ENCODE data around the gene SSNA1.

Gene SSNA1

GRCh38 chr9:137152844-137153405, 35.6 kb upstream of the SSNA1 start:
- no peak for FAIRE-seq
- DNase-seq (ENCODE audit: low spot score) = no peak

DNA sequence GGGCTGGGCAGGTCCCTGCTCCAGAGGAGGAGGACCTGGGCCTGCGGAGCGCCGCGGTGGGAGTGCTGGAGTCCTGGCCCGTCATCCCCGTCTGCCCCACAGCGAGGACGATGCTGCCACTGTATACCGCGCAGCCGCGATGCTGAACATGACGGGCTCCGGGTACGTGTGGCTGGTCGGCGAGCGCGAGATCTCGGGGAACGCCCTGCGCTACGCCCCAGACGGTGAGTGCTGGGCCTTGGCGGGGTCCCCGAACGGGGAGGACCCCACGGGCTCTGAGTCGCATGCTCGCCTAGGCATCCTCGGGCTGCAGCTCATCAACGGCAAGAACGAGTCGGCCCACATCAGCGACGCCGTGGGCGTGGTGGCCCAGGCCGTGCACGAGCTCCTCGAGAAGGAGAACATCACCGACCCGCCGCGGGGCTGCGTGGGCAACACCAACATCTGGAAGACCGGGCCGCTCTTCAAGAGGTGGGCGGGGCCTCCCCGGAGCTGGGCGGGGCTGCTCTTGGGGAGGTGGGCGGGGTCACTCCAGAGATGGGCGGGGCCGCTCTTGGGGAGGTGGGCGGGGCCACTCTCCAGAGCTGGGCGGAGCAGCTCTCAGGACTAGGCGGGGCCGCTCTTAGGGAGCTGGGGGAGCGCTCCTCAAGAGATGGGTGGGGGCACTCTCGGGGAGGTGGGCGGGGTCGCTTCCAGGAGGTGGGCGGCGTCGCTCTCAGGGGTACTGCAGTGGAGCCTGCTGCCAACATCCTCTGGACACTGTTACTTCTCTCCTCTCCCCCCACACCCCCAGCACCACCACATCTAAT, 31.7 kb upstream of the SSNA1 start:
- DNase-seq (ENCODE audit: low spot score) (no peak), FAIRE-seq (no peak)

DNA sequence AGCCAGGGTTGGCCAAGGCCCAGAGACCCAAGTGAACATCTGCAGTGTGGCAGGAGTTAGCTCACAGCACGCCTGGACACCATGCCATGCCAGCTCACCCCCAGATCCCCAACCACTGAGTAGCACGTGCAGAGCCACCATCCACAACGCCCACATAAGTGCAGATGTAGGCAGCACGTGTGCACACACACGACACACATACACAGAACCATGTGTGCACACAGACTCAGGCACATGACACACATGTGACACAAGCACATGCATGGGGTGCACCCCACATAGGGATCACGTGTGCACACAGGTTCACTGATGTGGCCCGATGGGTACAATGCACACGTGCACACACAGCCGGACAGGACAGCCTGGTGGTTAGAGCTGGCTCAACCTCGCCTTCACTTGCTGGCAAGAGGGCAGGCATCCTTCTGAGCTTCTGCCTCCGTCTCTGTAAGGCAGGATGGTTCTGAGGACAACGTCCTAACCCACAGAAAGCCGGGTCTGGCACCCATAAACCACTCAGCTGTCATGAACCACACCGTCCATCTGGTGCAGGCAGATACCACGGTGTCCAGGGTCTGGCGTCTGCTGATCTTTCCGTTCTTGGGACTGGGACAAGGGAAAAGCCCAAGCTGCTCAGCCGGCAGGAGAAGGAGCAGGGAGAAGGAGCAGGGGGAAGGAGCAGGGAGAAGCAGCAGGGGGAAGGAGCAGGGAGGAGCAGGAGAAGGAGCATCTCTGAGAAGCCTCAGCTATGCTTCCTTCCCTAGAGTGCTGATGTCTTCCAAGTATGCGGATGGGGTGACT, 30.7 kb upstream of the SSNA1 start:
- no peak for FAIRE-seq

GRCh38 chr9:137158625-137159024, 29.9 kb upstream of the SSNA1 start:
- DNase-seq (ENCODE audit: low spot score) (no peak), FAIRE-seq (no peak)

More for the DNA sequence above, 30.7 kb upstream of the SSNA1 start:
- no peak for DNase-seq (ENCODE audit: low spot score)

DNA sequence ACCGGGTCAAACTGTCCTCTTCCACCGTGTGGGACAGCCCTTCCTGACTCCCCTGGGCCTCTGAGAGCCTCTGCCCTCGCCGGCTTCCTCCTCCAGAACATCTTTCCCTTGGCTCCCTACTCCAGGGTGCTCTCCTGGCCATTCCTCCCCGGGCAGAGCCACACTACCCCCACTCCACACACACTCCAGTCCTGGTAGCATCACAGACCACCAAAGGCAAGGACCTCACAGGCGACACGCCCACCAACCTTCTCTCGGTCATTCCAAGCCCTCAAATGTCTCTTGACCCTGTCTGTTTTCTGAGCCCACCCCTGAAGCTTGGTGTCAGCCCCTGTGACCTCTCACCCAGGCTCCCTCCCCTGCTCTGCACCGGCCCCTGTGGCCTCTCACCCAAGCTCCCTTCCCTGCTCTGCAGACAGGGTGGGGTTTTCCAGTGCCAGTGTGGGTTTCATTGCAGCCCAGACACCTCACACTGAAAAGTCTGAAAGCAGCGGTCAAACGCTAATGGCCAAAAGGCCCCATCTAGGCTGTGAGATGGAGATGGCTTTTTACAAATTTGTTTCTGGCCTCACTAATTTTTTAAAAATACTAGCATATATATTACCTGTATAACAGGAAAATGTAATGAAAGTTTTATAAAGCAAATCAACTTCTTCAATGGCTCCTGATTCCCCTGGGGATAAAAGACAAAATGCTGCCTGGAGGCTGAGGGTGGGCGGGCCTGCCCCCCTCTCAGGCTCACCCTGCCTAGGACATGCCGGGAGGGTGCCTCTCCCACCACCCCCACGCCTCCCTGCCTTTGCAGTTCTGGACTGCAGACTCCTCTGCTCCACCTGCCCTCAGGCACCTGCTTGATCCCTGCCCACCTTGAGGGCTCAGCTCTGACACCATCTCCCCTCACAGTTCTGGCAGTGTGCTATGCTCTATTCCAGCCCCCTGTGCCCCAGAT, 29.1 kb upstream of the SSNA1 start:
- DNase-seq (ENCODE audit: low spot score) = no peak
- no peak for FAIRE-seq

DNA sequence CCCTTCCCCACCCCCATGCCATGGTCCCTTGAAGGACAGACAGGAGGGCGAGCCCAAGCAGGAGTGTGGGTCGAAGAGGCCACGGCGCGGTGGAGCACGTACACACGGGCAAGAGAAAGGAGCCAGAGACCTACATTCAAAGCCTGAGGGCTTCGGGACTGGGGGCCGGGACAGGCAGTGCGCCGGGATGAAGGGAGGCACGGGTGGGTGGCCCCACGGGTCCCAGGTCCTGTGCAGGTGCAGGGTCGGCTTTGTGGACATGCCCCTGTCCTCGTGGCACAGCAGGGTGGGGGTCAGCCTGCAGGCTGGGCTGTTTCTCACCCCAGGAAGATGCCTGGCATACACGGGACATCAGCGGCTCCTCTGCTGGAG, 28.4 kb upstream of the SSNA1 start:
- DNase-seq (ENCODE audit: low spot score) (no peak), FAIRE-seq (no peak)

GRCh38 chr9:137160716-137161557, 27.5 kb upstream of the SSNA1 start:
- no peak for FAIRE-seq

GRCh38 chr9:137161558-137162486, 26.7 kb upstream of the SSNA1 start:
- no peak for FAIRE-seq
- DNase-seq (ENCODE audit: low spot score) = no peak

More at GRCh38 chr9:137160716-137161557, 27.5 kb upstream of the SSNA1 start:
- no peak for DNase-seq (ENCODE audit: low spot score)

DNA sequence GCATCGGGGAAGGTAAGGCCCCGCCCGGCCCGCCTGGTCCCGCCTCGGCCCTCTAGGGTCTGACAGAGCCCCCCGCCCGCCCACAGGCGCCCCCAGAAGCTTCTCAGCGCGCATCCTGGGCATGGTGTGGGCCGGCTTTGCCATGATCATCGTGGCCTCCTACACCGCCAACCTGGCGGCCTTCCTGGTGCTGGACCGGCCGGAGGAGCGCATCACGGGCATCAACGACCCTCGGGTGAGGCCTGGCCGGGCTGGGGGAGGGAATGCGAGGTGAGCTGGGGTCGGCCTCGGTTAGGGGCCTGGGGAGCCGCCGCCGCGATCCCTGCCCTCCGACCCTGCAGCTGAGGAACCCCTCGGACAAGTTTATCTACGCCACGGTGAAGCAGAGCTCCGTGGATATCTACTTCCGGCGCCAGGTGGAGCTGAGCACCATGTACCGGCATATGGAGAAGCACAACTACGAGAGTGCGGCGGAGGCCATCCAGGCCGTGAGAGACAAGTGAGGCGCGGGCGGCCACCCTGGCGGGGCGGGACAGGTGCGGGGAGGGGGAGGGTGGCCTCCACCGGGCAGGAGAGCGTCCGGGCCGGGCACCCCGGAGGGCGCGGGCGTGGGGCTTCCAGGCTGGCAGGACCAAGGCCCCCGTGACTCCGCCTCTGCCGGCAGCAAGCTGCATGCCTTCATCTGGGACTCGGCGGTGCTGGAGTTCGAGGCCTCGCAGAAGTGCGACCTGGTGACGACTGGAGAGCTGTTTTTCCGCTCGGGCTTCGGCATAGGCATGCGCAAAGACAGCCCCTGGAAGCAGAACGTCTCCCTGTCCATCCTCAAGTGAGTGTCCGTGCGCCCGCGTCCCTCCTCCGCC, 25.7 kb upstream of the SSNA1 start:
- DNase-seq (ENCODE audit: low spot score) = no peak
- no peak for FAIRE-seq

DNA sequence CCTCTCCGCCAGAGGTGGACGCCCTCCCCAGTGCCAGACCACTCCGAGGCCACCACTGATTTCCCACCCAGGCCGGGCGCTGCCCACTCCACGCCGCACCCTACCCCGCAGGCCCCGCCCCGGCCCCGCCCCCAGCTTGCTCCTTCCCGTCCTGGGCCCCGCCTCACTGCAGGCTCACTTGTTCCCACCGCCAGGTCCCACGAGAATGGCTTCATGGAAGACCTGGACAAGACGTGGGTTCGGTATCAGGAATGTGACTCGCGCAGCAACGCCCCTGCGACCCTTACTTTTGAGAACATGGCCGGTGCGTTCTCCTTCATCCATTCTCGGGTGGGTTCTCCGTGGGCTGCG, 25.1 kb upstream of the SSNA1 start:
- DNase-seq (ENCODE audit: low spot score) = no peak

GRCh38 chr9:137163805-137164204, 24.7 kb upstream of the SSNA1 start:
- no peak for DNase-seq (ENCODE audit: low spot score)
- FAIRE-seq = no peak

More for the DNA sequence above, 25.1 kb upstream of the SSNA1 start:
- FAIRE-seq = no peak

GRCh38 chr9:137164370-137165249, 23.9 kb upstream of the SSNA1 start:
- DNase-seq (ENCODE audit: low spot score) = no peak
- no peak for FAIRE-seq

GRCh38 chr9:137165250-137165836, 23.1 kb upstream of the SSNA1 start:
- no peak for DNase-seq (ENCODE audit: low spot score)
- no peak for FAIRE-seq

DNA sequence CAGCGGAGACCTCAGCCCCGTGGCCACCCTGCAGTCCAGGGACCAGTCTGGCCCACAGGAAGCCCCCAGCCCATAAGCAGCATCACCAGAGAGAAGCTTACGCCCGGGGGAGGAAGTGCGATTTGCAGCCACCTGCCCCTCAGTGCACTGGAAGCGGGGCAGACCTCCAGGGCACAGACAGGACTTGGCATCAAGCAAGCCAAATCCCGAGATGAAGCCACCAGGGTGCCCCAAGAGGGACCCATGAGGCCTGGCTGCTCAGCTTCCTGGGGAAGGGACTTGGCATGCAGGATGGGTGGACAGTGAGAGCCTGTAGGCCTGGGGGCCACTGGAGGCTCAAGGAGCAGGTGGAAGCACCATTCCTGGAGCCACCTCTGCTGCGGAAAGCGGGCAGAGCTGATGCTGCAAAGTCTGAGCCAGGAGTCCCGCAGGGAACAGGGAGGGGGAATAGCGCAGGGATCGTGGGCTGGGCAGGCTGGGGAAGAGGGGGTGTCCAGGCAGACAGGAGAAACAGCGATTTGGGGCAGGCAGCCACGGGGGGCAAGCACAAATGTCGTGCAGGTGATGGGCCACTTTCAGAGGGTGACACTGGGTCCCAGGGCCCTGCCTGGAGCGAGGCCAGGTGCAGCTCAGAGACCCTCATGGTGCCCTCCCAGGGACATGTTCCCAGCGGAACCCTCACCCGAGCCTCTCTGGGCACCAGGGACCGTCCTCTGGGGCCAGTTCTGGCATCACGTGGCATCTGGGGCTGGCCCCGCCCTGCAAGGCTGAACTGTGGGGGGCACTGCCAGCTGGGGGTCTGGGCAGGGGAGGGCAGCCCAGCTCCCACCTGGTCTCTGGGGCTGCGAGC, 21.9 kb upstream of the SSNA1 start:
- no peak for DNase-seq (ENCODE audit: low spot score)
- no peak for FAIRE-seq

DNA sequence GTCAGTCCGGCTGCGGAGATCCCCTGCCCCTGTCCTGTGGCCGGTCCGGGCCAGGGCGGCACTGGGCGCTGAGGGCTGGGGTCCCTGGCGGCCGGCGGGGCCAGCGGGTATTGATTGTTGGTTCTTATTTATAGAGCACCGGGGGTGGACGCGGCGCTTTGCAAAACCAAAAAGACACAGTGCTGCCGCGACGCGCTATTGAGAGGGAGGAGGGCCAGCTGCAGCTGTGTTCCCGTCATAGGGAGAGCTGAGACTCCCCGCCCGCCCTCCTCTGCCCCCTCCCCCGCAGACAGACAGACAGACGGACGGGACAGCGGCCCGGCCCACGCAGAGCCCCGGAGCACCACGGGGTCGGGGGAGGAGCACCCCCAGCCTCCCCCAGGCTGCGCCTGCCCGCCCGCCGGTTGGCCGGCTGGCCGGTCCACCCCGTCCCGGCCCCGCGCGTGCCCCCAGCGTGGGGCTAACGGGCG, 21.2 kb upstream of the SSNA1 start:
- FAIRE-seq (no peak), DNase-seq (ENCODE audit: low spot score) (no peak)
